Left lung (tissue), 10 donors: ENCODE data around the gene POU6F2. TPM values are rescaled to one million over a fixed set of nuclear protein-coding genes. Genes with fewer than 3 reads are reported as not detected.

Source experiments
- ATAC-seq: fragments of 200-7000 bp; cut with Tn5 transposase; one replicate; pipeline ENCODE4 v1.9.1; 2020; ENCODE audit warnings: moderate library complexity
- DNase-seq, 4 donors: peaks; one replicate each; pipeline ENCODE4 v3.0.0-alpha.2; 2013 to 2020
- H3K27ac ChIP-seq, 2 donors: fragments of 200-600 bp; sonication (generic) in 1 of 2; one replicate each; pipeline versions ENCODE4 v1.5.0 to v1.8.0; 2020 to 2021
- H3K27me3 ChIP-seq, 2 donors: fragments of 200-600 bp; sonication (generic) in 1 of 2; one replicate each; pipeline versions ENCODE4 v1.5.0 to v1.8.0; 2020 to 2021
- H3K36me3 ChIP-seq, 2 donors: fragments of 200-600 bp; sonication (generic) in 1 of 2; one replicate each; pipeline versions ENCODE4 v1.5.0 to v1.8.0; 2020 to 2021
- H3K4me1 ChIP-seq, 2 donors: fragments of 200-600 bp; one replicate each; pipeline ENCODE4 v1.8.0; 2021
- H3K4me3 ChIP-seq, 2 donors: fragments of 200-600 bp; sonication (generic) in 1 of 2; one replicate each; pipeline versions ENCODE4 v1.5.0 to v1.8.0; 2020 to 2021; ENCODE audit warnings: mild to moderate bottlenecking in 1 of 2
- H3K9me3 ChIP-seq, 2 donors: fragments of 200-600 bp; sonication (generic) in 1 of 2; one replicate each; pipeline versions ENCODE4 v1.5.0 to v1.8.0; 2020 to 2021
- intact Hi-C, 2 donors: fragments of 100-400 bp; cut with DNase I; formaldehyde crosslinking; loops; one replicate each; pipeline versions ENCODE4 v1.11.2 to v1.14.2; 2022
- polyA plus RNA-seq, 6 donors: library from polyadenylated mRNA; unstranded; fragments of 120-200 nt; gene quantifications; one replicate each; pipeline ENCODE4 v1.2.1, GENCODE V29; 2013; ENCODE audit not compliant: insufficient read length in 6 of 6
- total RNA-seq, 2 donors: library from RNA; stranded (reverse); fragmentation: NEBNext Ultra II Directional; extraction: Animal tissue kit (Norgen Biotek cat#: 25700); gene quantifications; one replicate each; pipeline ENCODE4 v1.2.1, GENCODE V29; 2021
- TF ChIP-seq, protein P1 (sequence below), 2 donors: fragments of 200-600 bp; sonication (generic) in 1 of 2; IDR thresholded peaks; one replicate each; pipeline versions ENCODE4 v1.5.0 to v1.8.0; 2021; ENCODE audit warnings: antibody characterized with exemption in 2 of 2
- donor health status: DM: no; HTN: yes; CAD: no.
- donor health status: DM: no; HTN: no; CAD: no.

Gene POU6F2
- total and polyA plus RNA-seq, 8 donors = 0.08 to 0.32 (median 0.18) TPM; not detected in 3

DNA sequence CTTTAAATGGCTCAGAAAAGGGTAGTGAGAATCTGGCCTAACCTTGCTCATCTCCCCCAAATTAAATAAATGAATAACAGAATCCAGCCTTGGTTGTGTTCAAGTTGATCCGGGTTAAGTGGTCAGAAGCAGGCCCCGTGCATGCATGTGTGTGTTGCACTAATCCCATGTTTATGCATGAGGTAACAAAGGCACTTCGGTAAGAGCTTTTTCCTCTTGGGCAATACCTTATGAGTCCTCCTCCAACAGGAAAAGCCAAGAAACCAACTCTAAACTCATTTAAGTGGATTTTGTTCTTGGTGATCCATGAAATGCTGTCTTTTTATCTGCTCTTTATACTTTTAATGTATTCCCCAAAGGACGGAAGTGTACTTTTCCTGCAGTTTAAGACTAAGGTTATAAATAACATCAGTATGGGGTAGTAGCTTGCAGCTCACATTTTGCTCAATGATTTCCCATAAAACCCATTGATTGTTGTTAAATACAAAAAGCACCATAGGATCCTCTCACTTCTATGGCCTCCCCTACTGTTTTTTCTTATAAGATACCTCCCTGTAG, 483.6 kb downstream of the POU6F2 start:
- DNase-seq = no peak
- Histone ChIP-seq H3K36me3 (no peaks in the 10 kb centered on the region), H3K9me3 (no peaks in the 10 kb centered on the region), H3K27ac (no peak overlapping the region), H3K27me3 (no peaks in the 10 kb centered on the region), H3K4me1 (no peaks in the 10 kb centered on the region), H3K4me3 (no peak overlapping the region)
- intact Hi-C loops = loop anchor here in 1 of 2 donors (5.0 to 10.0 kb wide), 2 partner anchors 529 to 657 kb away; no protein-coding TSS in a partner anchor
- TF ChIP-seq, protein P1, sequence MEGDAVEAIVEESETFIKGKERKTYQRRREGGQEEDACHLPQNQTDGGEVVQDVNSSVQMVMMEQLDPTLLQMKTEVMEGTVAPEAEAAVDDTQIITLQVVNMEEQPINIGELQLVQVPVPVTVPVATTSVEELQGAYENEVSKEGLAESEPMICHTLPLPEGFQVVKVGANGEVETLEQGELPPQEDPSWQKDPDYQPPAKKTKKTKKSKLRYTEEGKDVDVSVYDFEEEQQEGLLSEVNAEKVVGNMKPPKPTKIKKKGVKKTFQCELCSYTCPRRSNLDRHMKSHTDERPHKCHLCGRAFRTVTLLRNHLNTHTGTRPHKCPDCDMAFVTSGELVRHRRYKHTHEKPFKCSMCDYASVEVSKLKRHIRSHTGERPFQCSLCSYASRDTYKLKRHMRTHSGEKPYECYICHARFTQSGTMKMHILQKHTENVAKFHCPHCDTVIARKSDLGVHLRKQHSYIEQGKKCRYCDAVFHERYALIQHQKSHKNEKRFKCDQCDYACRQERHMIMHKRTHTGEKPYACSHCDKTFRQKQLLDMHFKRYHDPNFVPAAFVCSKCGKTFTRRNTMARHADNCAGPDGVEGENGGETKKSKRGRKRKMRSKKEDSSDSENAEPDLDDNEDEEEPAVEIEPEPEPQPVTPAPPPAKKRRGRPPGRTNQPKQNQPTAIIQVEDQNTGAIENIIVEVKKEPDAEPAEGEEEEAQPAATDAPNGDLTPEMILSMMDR (IDR thresholded peaks at IDR 0.05) = no peak
- peak; percentile 38 for ATAC-seq

DNA sequence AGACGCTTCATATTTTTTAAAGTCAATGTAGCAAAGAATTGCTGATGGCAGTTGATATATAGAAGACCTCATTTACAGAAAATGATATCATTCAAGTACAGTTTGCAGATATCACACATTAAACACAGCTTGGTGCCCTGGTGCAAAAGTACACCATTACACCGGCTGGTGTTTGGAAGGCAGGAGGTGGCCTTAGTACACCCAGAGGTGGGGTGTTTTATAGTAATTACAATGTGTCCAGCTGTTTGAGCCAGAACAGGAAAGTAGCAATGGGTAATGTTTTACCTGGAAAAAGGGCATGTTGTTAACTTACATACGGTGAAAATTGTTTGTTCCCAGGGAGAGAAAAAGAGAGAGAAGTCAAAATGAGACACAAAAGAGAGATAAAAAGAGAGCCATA, 485.5 kb downstream of the POU6F2 start:
- Histone ChIP-seq H3K27me3 (no peaks in the 10 kb centered on the region), H3K9me3 (no peaks in the 10 kb centered on the region), H3K4me3 (no peak overlapping the region), H3K4me1 (no peaks in the 10 kb centered on the region), H3K27ac (no peak overlapping the region), H3K36me3 (no peaks in the 10 kb centered on the region)
- intact Hi-C loops = loop anchor here in 1 of 2 donors (5.0 to 10.0 kb wide), 2 partner anchors 531 to 658 kb away; no protein-coding TSS in a partner anchor
- ATAC-seq (no peak), DNase-seq (no peak)
- TF ChIP-seq, protein P1 (IDR thresholded peaks at IDR 0.05) = no peak

DNA sequence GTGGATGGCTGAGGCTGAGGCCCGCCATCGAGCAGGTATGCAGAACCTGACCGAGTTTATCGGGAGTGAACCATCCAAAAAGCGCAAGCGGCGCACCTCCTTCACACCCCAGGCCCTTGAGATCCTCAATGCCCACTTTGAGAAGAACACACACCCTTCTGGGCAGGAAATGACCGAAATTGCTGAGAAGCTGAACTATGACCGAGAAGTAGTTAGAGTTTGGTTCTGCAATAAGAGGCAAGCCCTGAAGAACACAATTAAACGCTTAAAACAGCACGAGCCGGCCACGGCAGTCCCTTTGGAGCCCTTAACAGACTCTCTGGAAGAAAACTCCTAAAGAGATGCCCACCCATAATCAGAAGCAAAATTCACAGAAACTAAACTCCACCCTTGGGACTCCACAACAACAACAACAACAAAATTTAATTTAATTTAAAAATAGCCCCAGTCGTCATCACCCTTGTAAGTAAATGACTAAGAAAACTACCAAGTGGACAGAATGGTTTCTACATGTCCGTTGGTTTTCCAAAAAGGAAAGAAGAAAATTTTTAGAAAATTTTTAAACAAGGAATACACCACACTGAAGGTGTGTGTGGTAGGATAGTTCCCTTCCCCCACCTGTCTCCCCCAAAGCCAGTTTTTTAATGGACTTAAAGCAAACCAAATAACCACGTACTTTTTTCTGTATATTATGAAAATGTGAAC, 486.8 kb downstream of the POU6F2 start:
- Histone ChIP-seq H3K27ac (no peak overlapping the region), H3K9me3 (no peaks in the 10 kb centered on the region), H3K27me3 (no peaks in the 10 kb centered on the region), H3K36me3 (no peaks in the 10 kb centered on the region), H3K4me1 (no peaks in the 10 kb centered on the region), H3K4me3 (no peak overlapping the region)
- no peak for ATAC-seq
- intact Hi-C loops = loop anchor here in 1 of 2 donors (5.0 to 10.0 kb wide), 2 partner anchors 532 to 660 kb away; no protein-coding TSS in a partner anchor
- TF ChIP-seq, protein P1 (IDR thresholded peaks at IDR 0.05) = no peak
- DNase-seq = no peak

DNA sequence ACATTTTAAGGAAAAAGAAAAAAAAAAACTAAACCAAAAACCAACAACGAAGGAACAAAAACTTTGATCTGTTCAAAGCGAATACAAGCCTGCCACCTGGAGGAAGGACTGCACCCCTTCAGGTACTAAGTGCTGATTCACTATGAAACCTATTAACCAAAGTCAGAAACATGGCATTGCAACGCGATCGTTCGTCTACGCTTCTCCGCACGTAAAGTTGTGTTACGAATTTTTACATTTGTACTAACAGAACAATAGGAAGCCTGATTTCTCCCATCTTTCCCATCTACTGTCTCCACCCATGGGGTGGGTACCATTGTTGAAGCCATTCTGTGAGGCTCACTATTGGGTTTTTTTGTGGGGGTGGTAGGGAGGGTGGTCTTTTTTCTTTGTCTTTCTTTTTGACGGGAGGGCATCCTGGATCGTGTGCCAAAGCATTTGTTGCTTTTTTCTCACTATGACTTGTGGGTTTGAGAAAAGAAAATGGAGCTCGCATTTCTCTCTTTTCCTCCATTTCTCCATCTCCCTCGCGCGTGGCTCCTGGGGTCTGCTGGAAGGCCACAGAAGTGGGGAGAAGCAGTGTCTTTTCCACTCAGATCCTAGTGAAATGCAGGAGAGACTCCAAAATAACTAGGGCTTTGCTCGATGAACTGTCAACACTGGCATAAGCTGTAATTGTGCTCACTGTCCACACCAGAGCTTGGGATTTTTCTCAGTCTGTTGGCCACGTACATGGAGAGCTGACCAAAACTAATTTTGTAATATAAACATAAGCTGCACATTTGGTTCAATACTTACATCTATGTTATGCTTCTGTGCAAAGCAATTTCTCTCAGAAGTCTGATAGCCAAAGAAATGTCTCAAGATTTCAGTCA, 487.6 kb downstream of the POU6F2 start:
- peak; percentile 93 for ATAC-seq
- Histone ChIP-seq H3K4me3 (no peak overlapping the region), H3K27me3 (no peaks in the 10 kb centered on the region), H3K27ac (no peak overlapping the region), H3K4me1 (no peaks in the 10 kb centered on the region), H3K9me3 (no peaks in the 10 kb centered on the region), H3K36me3 (no peaks in the 10 kb centered on the region)
- TF ChIP-seq, protein P1 (IDR thresholded peaks at IDR 0.05) = peak; percentile 59
- DNase-seq = peak in 2 of 4 donors; percentile 43 to 70
- intact Hi-C loops = loop anchor here in 1 of 2 donors (10.0 kb wide), 1 partner anchor 660 kb away; no protein-coding TSS in a partner anchor
